Stimulated activated CD8-positive, alpha-beta memory T cell treated with anti-CD3 and anti-CD28 coated beads, Interleukin-7, amount 100 ng/mL, for 48 hours (primary cell): ENCODE data around the gene CCDC50.

Experiments
- DNase-seq, 2 donors: peaks; one replicate each; pipeline ENCODE4 v3.0.0-alpha.2; 2020; ENCODE audit warnings: low read depth in 1 of 2; ENCODE audit errors: extremely low read depth in 1 of 2

Gene CCDC50

GRCh38 chr3:191415566-191415965 is 86.4 kb downstream of the CCDC50 start:
- DNase-seq, result no peak

GRCh38 chr3:191417457-191417729 is 88.2 kb downstream of the CCDC50 start:
- DNase-seq, result no peak

GRCh38 chr3:191420771-191421170 is 91.6 kb downstream of the CCDC50 start:
- DNase-seq, result no peak

- DNase-seq, result no peak
Observed at GRCh38 chr3:191424881-191425280, 95.7 kb downstream of the CCDC50 start.

- DNase-seq, result no peak
Observed at GRCh38 chr3:191425322-191425734, 96.1 kb downstream of the CCDC50 start.

- DNase-seq, result no peak
Observed at GRCh38 chr3:191426311-191426710, 97.1 kb downstream of the CCDC50 start.

GRCh38 chr3:191428177-191428576 is 99.0 kb downstream of the CCDC50 start:
- no peak for DNase-seq

- DNase-seq, result no peak
Observed at GRCh38 chr3:191430103-191430502, 100.9 kb downstream of the CCDC50 start.

GRCh38 chr3:191431160-191431822 is 102.1 kb downstream of the CCDC50 start:
- DNase-seq, result no peak

- no peak for DNase-seq
Observed at GRCh38 chr3:191432162-191432561, 103.0 kb downstream of the CCDC50 start.

GRCh38 chr3:191434024-191434423 is 104.8 kb downstream of the CCDC50 start:
- no peak for DNase-seq

- DNase-seq, result no peak
Observed at GRCh38 chr3:191435981-191436380, 106.8 kb downstream of the CCDC50 start.

GRCh38 chr3:191438150-191438814 is 109.1 kb downstream of the CCDC50 start:
- no peak for DNase-seq

GRCh38 chr3:191440532-191440931 is 111.3 kb downstream of the CCDC50 start:
- DNase-seq, result no peak

GRCh38 chr3:191441687-191442086 is 112.5 kb downstream of the CCDC50 start:
- DNase-seq, result no peak

- DNase-seq, result no peak
Observed at GRCh38 chr3:191444569-191444968, 115.4 kb downstream of the CCDC50 start.
